Measurements from ENCODE around the gene RAB1A. TPM values are rescaled to one million over a fixed set of nuclear protein-coding genes. Genes with fewer than 3 reads are reported as not detected.

The RAB1A gene
- total and polyA plus RNA-seq, 9 of the 15 experiments (the other 6 are each of a cell fraction or from before 2014, with no cell fraction given), result 43.8 to 163 (median 67.7) TPM

DNA sequence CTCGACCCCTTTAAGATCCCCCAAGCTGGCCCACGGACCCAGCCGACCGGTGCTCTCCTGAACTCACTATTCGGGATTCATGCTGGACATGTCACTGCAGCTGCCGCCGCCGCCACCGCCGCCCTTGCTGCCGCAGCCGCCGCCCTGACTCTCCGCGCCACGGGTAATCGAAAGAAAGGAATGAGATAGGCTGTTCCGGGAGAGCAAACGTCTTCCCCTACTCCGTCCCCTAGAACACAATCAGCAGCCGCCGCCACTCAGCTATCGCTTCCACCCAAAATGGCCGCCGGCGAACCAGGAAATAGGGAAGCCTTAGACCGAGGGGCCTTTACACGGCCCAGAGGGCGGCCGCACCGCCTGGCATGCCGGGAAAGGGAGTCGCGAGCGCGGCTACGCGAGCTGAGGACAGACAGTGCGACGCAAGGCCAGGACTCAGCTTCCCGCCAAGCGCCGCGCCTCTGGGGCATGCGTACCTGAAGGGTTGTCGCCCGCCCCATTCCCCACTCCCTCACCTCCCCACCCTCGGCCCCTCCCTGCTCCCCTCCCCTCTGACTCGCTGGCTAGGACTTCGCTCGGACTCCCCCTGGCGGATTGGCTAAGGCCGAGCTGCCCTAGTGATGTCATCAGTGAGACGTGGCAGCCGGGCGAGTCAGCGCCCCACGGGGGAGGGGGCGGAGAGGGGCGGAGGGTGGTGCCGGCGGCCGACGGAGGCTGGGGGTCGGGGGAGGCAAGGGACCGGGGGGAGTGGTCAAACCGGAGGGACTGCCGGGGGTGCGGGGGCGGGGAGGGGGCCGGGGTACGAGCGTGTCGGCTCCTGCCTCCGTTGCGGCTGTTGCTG is at the start of gene RAB1A (continued):
- TF ChIP-seq, protein P1, sequence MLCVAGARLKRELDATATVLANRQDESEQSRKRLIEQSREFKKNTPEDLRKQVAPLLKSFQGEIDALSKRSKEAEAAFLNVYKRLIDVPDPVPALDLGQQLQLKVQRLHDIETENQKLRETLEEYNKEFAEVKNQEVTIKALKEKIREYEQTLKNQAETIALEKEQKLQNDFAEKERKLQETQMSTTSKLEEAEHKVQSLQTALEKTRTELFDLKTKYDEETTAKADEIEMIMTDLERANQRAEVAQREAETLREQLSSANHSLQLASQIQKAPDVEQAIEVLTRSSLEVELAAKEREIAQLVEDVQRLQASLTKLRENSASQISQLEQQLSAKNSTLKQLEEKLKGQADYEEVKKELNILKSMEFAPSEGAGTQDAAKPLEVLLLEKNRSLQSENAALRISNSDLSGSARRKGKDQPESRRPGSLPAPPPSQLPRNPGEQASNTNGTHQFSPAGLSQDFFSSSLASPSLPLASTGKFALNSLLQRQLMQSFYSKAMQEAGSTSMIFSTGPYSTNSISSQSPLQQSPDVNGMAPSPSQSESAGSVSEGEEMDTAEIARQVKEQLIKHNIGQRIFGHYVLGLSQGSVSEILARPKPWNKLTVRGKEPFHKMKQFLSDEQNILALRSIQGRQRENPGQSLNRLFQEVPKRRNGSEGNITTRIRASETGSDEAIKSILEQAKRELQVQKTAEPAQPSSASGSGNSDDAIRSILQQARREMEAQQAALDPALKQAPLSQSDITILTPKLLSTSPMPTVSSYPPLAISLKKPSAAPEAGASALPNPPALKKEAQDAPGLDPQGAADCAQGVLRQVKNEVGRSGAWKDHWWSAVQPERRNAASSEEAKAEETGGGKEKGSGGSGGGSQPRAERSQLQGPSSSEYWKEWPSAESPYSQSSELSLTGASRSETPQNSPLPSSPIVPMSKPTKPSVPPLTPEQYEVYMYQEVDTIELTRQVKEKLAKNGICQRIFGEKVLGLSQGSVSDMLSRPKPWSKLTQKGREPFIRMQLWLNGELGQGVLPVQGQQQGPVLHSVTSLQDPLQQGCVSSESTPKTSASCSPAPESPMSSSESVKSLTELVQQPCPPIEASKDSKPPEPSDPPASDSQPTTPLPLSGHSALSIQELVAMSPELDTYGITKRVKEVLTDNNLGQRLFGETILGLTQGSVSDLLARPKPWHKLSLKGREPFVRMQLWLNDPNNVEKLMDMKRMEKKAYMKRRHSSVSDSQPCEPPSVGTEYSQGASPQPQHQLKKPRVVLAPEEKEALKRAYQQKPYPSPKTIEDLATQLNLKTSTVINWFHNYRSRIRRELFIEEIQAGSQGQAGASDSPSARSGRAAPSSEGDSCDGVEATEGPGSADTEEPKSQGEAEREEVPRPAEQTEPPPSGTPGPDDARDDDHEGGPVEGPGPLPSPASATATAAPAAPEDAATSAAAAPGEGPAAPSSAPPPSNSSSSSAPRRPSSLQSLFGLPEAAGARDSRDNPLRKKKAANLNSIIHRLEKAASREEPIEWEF (CRISPR knock-in tag; IDR thresholded peaks at IDR 0.05), result no peak
- TF ChIP-seq MYNN (IDR thresholded peaks at IDR 0.05) (0 out of 2 replicates have a peak, but pooled peaks have one; percentile 25), MYNN (CRISPR knock-in tag; IDR thresholded peaks at IDR 0.05) (no peak), ESRRA (IDR thresholded peaks at IDR 0.05; ENCODE audit: borderline replicate concordance, low read depth) (peak; percentile 49; the same call in 1 of the 2 replicates), ZNF57 (CRISPR knock-in tag; IDR thresholded peaks at IDR 0.05) (no peak), SMAD2 (IDR thresholded peaks at IDR 0.05; ENCODE audit: low read depth, low read length) (no peak), ZNF146 (CRISPR knock-in tag; IDR thresholded peaks at IDR 0.05; ENCODE audit: unreplicated experiment) (no peak), HMG20A (CRISPR knock-in tag; conservative IDR thresholded peaks at IDR 0.05) (no peak), PBX2 (CRISPR knock-in tag; IDR thresholded peaks at IDR 0.05; ENCODE audit: low read depth) (no peak), PBX2 (tag; conservative IDR thresholded peaks at IDR 0.05; ENCODE audit: low read depth) (no peak), TCF7L2 (IDR thresholded peaks at IDR 0.05; ENCODE audit: low read depth, low read length) (no peak), POLR2H (tag; IDR thresholded peaks at IDR 0.05; ENCODE audit: low read depth) (peak; percentile 87), ZBTB17 (CRISPR knock-in tag; IDR thresholded peaks at IDR 0.05) (peak; percentile 53; the same call in 1 of the 2 replicates), KLF16 (IDR thresholded peaks at IDR 0.05) (no peak), SIN3A (IDR thresholded peaks at IDR 0.05; ENCODE audit: borderline replicate concordance in 2 of 2, control insufficient read depth in 1 of 2, low read depth in 2 of 2, low read length in 2 of 2) (peak in 1 of 2 experiments; percentile 78; a peak in 2 of 4 replicates)
- TF ChIP-seq, protein P2, sequence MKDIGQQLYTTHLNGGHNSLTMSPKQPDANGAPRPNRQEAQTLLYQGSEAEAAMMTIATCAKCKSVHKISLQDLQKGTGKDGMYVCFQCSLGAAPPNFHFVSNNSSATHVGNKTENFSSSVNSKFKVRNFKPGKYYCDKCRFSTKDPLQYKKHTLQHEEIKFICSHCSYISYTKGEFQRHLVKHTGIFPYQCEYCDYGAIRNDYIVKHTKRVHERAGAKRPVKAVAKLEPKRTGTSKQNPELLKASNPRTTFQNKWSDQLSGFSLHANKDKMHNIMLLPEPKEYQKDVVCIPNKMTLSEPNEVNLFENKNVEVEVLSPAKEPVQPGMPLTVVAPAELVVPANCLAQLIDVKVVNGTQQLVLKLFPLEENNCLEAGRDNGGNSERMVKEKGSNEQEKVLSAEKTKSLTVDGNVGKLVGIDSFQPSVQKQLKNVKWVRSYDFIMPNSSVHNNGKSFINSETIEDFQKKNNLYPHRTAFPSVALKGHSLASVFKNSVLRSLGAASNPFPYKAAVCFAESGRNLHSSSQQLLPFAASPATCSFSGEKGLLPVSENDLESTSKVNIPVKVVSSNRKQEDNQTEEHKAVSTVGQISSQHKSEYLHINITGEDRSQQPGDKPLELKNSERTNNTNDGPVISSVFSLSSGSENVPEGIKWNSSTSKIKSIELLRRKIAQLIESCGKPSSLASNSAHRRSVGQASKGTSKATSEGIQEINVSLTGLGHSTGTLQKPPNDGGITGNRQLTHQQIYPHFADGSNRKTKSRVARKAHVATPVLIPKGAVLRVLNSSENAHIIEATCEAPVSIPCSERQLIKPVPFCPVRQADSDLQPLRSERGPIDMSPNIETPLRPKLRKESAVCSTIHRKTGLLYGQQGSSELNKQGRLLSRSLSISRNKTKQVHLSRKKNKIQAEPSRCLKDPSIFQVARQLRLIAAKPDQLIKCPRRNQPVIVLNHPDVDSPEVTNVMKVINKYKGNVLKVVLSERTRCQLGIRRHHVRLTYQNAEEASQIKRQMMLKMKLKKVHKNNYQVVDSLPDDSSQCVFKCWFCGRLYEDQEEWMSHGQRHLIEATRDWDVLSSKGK (CRISPR knock-in tag; IDR thresholded peaks at IDR 0.05), result no peak

Measured in K562 (cell line).